ENCODE results near the gene CD38.
A peak's percentile ranks its signal among the peaks of the same experiment; 100 is the strongest.
"Not testable (repeated sequence)": the region's sequence is repeated elsewhere in the genome, so short reads cannot be mapped to it uniquely, and the experiment has no call there.

Gene CD38

DNA sequence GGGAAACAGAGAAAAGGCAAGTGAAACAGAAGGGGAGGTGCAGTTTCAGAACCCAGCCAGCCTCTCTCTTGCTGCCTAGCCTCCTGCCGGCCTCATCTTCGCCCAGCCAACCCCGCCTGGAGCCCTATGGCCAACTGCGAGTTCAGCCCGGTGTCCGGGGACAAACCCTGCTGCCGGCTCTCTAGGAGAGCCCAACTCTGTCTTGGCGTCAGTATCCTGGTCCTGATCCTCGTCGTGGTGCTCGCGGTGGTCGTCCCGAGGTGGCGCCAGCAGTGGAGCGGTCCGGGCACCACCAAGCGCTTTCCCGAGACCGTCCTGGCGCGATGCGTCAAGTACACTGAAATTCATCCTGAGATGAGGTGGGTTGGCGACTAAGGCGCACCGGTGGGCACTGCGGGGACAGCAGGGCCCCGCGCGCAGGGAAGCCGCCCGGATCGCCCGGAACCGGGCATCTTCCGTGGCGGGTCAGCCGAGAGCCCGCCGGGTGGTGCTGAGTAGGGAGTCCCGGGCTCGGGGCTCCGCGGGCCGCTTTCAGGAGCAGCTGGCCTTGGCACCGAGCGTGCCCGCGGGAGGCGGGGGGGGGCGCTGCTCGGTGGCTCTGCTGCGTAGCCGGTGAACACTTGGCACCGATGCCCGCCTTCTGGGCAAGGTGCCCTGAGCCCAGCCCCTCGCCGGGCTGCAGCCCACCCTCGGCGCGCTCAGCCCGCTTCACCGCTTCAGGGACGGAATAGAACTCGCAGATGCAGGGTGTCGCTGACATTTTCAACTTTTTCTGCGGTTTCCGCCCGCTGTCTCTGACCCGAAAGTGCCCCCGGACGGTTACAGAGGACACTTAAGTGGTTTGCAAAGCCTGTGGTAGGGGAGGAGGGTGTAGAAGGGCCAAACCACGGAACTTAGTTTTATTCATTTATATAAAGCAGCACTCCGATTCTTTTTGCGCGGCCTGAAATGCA is at the start of gene CD38:
Gene CD38, plus strand, starts transcription at position 40 of the 953 bp plus-strand sequence. Its CDS starts 87 bp downstream, at position 127.
- DNase-seq: peak; percentile 60

- DNase-seq: no peak
Measured at GRCh38 chr4:15729910-15730533, 48.1 kb upstream of the CD38 start.

DNA sequence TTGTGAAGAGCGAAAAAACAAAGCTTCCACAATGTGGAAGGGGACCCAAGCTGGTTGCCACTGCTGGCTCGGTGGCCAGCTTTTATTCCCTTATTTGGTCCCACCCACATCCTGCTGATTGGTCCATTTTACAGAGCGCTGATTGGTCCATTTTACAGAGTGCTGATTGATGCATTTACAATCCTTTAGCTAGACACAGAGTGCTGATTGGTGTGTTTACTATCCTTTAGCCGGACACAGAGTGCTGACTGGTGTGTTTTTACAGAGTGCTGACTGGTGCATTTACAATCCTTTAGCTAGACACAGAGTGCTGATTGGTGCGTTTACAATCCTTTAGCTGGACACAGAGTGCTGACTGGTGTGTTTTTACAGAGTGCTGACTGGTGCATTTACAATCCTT is 45.1 kb upstream of the CD38 start:
- DNase-seq: not testable (repeated sequence)

- no peak for DNase-seq
Measured at GRCh38 chr4:15735536-15735935, 42.6 kb upstream of the CD38 start.

- DNase-seq: no peak
Measured at GRCh38 chr4:15736514-15737050, 41.5 kb upstream of the CD38 start.

DNA sequence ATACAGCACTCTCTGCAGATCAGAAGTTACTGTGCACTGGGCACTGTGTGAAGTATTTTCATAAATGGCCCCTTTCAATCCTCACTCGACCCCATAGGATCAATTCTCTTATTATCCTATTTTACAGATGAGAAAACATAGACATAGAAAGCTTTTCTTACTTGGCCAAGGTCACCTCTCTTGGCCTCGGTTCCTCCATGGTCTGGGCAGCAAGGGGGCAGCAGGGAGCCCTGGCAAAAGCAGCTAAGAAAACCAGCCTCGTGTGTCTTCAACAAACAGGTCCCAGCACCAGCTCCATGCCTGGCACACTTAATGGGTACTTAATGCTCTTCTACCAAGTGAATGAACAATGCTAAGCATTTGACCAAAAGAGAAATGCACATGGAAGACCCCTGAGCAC is 40.9 kb upstream of the CD38 start:
- no peak for DNase-seq

GRCh38 chr4:15738877-15739276 is 39.3 kb upstream of the CD38 start:
- DNase-seq: no peak

- DNase-seq: no peak
Measured at GRCh38 chr4:15740764-15741404, 37.2 kb upstream of the CD38 start.

- no peak for DNase-seq
Measured at GRCh38 chr4:15742083-15742582, 36.0 kb upstream of the CD38 start.

DNA sequence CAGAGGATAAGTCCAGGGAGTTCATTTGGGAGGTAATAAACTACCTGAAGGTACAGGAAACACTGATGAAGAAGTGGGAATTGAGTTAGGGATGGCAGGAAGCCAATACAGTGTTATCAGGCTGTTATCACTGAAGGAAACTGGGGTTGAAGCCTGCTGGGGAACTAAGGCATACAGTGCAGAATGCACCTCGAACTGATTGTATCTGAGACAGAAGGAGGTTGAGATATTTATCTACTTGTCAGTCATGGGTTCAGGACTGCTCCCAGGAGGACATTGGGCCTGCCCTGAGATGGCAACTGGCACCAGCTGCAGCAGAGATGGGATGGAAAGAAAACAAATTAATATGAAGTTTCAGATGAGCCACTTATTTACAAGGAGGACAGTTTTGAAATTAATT is 35.5 kb upstream of the CD38 start:
- DNase-seq: no peak

DNA sequence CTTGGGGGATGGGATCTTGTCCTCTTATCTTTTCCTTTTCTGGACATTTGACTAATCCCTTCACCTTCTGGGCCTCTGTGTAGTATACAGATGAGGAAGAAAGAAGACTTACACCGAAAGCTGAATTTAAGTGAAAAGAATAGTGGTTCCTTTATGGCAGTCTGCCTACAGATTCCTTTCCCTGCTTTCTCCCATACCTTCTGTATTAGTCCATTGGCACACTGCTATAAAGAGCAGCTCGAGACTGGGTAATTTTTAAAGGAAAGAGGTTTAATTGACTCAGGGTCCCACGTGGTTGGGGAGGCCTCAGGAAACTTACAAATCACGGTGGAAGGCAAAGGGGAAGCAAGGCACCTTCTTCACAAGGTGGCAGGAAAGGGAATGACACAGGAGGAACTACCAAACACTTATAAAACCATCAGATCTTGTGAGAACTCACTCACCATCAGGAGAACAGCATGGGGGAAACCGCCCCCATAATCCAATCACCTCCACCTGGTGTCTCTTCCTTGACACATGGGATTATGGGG is 34.0 kb upstream of the CD38 start:
- no peak for DNase-seq

- no peak for DNase-seq
Measured at GRCh38 chr4:15746110-15746509, 32.0 kb upstream of the CD38 start.

DNA sequence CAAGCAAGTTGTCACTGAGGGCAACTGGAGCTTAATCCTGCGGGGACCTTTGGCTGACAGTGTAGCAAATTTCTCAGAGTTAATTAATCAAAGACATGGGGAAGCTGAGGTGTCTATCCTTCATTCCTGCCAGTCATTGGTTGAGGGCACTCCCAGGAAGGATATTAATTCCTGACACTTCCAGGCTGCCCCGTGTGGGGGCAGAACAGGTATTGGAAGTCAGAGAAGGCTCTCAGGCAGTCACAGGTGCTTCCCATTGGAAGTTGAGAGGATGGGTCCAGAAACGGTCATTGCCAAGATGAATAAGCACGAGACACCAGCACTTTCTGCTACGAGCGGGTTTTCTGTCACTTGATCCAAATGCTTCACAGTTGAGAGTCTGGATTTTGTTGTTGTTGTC is 29.1 kb upstream of the CD38 start:
- no peak for DNase-seq

GRCh38 chr4:15751153-15751552 is 27.0 kb upstream of the CD38 start:
- no peak for DNase-seq

DNA sequence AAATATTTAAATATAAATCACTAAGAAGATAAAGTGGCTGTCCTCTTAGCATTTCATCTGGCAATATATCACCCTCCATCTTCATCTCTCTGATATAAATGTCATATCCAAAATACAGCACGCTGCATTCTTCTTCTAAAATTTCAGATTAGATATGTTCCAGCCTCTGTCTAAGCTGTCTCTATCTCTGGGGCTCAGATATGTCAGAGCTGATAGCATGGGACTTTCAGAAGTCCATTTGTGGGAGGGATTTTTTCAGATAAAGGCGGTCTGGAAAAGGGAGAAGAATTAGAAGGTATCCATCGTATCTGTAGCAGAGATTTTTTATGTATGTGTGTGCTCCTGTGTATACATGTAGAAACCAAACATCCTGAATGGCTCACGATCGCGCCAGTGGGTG is 25.0 kb upstream of the CD38 start:
- no peak for DNase-seq

GRCh38 chr4:15753786-15754185 is 24.3 kb upstream of the CD38 start:
- DNase-seq: no peak

DNA sequence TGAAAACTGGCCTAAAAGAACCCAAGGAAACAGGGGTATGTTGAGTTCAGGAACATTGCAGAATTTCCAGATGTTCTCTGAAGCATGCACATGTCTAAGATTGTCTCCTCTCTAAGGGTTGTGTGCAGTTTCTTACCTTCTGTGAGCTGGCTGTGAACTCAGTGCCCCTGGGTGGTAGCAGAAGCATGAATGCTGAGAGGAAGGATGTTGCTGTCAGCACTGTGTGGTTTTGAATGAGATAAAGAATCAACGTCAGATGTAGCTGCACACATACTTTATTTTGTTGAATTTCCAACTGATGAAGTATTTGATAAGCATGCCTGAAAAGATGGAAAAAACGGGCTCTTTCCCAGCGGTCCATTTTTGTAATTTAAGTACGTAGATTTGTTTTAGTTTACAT is 23.8 kb upstream of the CD38 start:
- peak; percentile 51 for DNase-seq

DNA sequence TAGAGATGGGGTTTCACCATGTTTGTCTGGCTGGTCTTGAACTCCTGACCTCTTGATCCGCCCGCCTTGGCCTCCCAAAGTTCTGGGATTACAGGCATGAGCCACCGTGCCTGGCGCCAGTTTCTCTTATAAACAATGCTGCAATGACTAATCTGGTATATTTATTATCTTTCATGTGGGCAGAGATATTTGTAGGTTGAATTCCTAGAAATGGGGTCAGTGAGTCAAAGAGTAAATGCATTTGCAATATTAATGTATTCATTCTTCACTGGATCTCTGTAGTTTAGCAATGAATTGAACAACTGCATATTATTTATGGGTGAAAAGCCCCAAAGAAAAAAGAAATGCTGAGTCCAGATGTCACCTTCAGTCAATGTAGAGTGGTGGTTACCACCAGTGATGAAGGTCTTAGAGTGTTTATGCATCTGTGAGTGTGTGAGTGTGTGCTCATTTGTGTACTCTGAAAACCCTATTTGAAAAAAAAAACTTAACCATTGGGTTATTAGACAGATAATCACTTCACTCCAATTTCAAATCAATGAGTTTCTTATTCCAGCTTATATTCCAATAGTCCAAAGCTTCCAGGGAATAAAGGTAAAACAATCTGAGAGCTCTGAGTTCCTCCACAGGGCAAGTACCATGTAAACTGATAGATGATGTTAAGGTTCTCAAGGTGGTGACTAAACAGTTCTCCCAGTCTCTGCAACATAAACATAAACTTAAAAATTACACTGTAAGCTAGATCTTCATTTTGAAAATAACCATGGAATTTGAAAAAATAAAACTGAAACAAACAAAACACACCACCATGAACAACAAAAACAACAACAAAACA is 22.6 kb upstream of the CD38 start:
- DNase-seq: peak; percentile 42

GRCh38 chr4:15756361-15756861 is 21.7 kb upstream of the CD38 start:
- DNase-seq: peak; percentile 74

DNA sequence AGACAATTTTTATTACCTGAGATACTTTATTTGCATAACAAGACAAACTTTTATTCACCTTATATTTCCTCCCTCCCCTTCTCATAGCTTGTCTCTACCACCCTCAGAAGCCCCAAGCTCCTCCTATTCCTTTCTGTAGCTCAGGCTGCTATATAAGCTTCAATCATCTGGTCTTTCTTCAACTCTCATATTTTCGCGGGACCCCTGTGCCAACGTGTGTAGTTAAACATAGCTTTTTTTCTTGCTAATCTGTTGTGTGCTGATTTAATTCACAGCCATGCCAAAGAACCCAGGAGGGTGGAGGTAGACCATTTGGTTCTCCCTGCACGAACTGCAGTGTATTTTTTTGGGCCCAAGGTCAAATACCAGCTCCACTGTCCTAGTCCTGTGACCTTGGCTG is 21.1 kb upstream of the CD38 start:
- DNase-seq: no peak

DNA sequence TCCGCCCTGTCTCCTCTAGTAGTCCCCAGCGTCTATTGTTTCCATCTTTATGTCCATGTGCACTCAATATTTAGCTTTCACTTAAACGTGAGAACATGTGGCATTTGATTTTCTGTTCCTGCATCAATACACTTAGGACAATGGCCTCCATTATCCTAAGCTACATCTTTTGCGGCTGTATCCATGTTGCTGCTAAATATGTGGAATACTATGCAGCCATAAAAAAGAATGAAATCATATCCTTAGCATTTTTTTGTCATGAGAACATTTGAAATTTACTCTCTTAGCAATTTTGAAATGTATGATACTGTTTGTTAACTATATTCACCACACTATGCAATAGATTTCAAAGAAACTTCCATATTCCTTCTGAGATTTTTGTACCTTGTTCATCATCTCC is 19.8 kb upstream of the CD38 start:
- DNase-seq: no peak

GRCh38 chr4:15762460-15762859 is 15.7 kb upstream of the CD38 start:
- DNase-seq: not testable (repeated sequence)

Measured in activated T-cell treated with anti-CD3 and anti-CD28 coated beads, Interleukin-2, amount 50 U/mL, for 1 hour (primary cell).